Measurements from ENCODE around the gene NTN5. TPM values are rescaled to one million over a fixed set of nuclear protein-coding genes. Genes with fewer than 3 reads are reported as not detected.

NTN5 gene
- total and polyA plus RNA-seq, 9 of the 15 experiments (the other 6 are each of a cell fraction or from before 2014, with no cell fraction given), result not detected

- TF ChIP-seq, protein P1, sequence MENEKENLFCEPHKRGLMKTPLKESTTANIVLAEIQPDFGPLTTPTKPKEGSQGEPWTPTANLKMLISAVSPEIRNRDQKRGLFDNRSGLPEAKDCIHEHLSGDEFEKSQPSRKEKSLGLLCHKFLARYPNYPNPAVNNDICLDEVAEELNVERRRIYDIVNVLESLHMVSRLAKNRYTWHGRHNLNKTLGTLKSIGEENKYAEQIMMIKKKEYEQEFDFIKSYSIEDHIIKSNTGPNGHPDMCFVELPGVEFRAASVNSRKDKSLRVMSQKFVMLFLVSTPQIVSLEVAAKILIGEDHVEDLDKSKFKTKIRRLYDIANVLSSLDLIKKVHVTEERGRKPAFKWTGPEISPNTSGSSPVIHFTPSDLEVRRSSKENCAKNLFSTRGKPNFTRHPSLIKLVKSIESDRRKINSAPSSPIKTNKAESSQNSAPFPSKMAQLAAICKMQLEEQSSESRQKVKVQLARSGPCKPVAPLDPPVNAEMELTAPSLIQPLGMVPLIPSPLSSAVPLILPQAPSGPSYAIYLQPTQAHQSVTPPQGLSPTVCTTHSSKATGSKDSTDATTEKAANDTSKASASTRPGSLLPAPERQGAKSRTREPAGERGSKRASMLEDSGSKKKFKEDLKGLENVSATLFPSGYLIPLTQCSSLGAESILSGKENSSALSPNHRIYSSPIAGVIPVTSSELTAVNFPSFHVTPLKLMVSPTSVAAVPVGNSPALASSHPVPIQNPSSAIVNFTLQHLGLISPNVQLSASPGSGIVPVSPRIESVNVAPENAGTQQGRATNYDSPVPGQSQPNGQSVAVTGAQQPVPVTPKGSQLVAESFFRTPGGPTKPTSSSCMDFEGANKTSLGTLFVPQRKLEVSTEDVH (IDR thresholded peaks at IDR 0.05; ENCODE audit: low read depth, partially characterized antibody), result no peak
- TF ChIP-seq TAF1 (IDR thresholded peaks at IDR 0.05; ENCODE audit: control insufficient read depth, extremely low read depth, insufficient read depth, low read length, severe bottlenecking), result peak; percentile 29
- TF ChIP-seq PHB2 (IDR thresholded peaks at IDR 0.05; ENCODE audit: low read depth), result peak; percentile 59; the same call in 1 of the 2 replicates
- no peak for TF ChIP-seq ZNF444 (CRISPR knock-in tag; IDR thresholded peaks at IDR 0.05)
- TF ChIP-seq ZNF518B (CRISPR knock-in tag; IDR thresholded peaks at IDR 0.05), result no peak
- TF ChIP-seq ATF3 (IDR thresholded peaks at IDR 0.05), result peak; percentile 34; the same call in 1 of the 2 replicates
- no peak for TF ChIP-seq ATF3 (CRISPR knock-in tag; conservative IDR thresholded peaks at IDR 0.05)
- TF ChIP-seq FUS (optimal IDR thresholded peaks at IDR 0.05; ENCODE audit: low read depth, low read length), result no peak
- no peak for TF ChIP-seq RBM15 (IDR thresholded peaks at IDR 0.05; ENCODE audit: insufficient read depth, low read length)
- peak; percentile 23; the same call in 1 of the 2 replicates for TF ChIP-seq NCOA1 (IDR thresholded peaks at IDR 0.05; ENCODE audit: low read depth)
- TF ChIP-seq E2F4 (CRISPR knock-in tag; IDR thresholded peaks at IDR 0.05; ENCODE audit: low read depth), result no peak
These were observed 49.2 kb downstream of the NTN5 start (continued) for GRCh38 chr19:48623556-48624066.
